ENCODE results near the gene TPSG1. TPM values are rescaled to one million over a fixed set of nuclear protein-coding genes. Genes with fewer than 3 reads are reported as not detected.

TPSG1 gene
- total RNA-seq, 3 donors from 2014 or later (not counting 1 experiment from before 2014, with no cell fraction given): 0.40 TPM; not detected in 2

- no peak overlapping the region for H3K27ac Mint-ChIP-seq
- Histone ChIP-seq H3K27ac (ENCODE audit: low read length) (no peak overlapping the region), H3K27me3 (ENCODE audit: control insufficient read depth, insufficient read depth, low read length) (no peaks in the 10 kb centered on the region), H3K4me1 (ENCODE audit: control insufficient read depth, insufficient read depth, low read length) (no peaks in the 10 kb centered on the region), H3K4me3 (ENCODE audit: low read length) (no peak overlapping the region), H3K9me3 (ENCODE audit: control insufficient read depth, insufficient read depth, low read length) (no peaks in the 10 kb centered on the region), H3K36me3 (ENCODE audit: control insufficient read depth, insufficient read depth, low read length) (no peaks in the 10 kb centered on the region)
- intact Hi-C loops (cut with micrococcal nuclease): no loop called here
- TF ChIP-seq CTCF (IDR thresholded peaks at IDR 0.05): no peak
- DNase-seq: no peak
- ATAC-seq: no peak
- H3K9me3 Mint-ChIP-seq: peaks cover 0 to 2% of the 10 kb centered on the region in 2 donors
- H3K4me3 Mint-ChIP-seq: no peak overlapping the region
- 45% methylated on average over 11 of the region's 11 CpGs for WGBS (ENCODE audit: insufficient coverage)
- H3K27me3 Mint-ChIP-seq (ENCODE audit: low read depth in 2 of 2): peaks cover 0 to 3% of the 10 kb centered on the region in 2 donors
- H3K36me3 Mint-ChIP-seq: no peaks in the 10 kb centered on the region
- H3K4me1 Mint-ChIP-seq: no peaks in the 10 kb centered on the region
These were observed 28.6 kb downstream of the TPSG1 start for GRCh38 chr16:1196494-1196893.

- Mint-ChIP-seq H3K27ac (no peak overlapping the region), H3K27me3 (ENCODE audit: low read depth in 2 of 2) (peaks cover 0 to 3% of the 10 kb centered on the region in 2 donors), H3K4me1 (no peaks in the 10 kb centered on the region), H3K4me3 (no peak overlapping the region), H3K9me3 (peaks cover 0 to 2% of the 10 kb centered on the region in 2 donors), H3K36me3 (no peaks in the 10 kb centered on the region)
- no peaks in the 10 kb centered on the region for H3K9me3 ChIP-seq (ENCODE audit: control insufficient read depth, insufficient read depth, low read length)
- intact Hi-C loops (cut with micrococcal nuclease): no loop called here
- 77% methylated on average over 14 of the region's 14 CpGs for WGBS (ENCODE audit: insufficient coverage)
- H3K36me3 ChIP-seq (ENCODE audit: control insufficient read depth, insufficient read depth, low read length): no peaks in the 10 kb centered on the region
- no peaks in the 10 kb centered on the region for H3K27me3 ChIP-seq (ENCODE audit: control insufficient read depth, insufficient read depth, low read length)
- no peak overlapping the region for H3K4me3 ChIP-seq (ENCODE audit: low read length)
- ATAC-seq: no peak
- no peak overlapping the region for H3K27ac ChIP-seq (ENCODE audit: low read length)
- no peaks in the 10 kb centered on the region for H3K4me1 ChIP-seq (ENCODE audit: control insufficient read depth, insufficient read depth, low read length)
- TF ChIP-seq CTCF (IDR thresholded peaks at IDR 0.05): no peak
- DNase-seq: no peak
These were observed 29.7 kb downstream of the TPSG1 start for GRCh38 chr16:1195393-1195666.

- no peaks in the 10 kb centered on the region for H3K36me3 Mint-ChIP-seq
- Histone ChIP-seq H3K4me1 (ENCODE audit: control insufficient read depth, insufficient read depth, low read length) (no peaks in the 10 kb centered on the region), H3K27ac (ENCODE audit: low read length) (no peak overlapping the region), H3K27me3 (ENCODE audit: control insufficient read depth, insufficient read depth, low read length) (no peaks in the 10 kb centered on the region), H3K36me3 (ENCODE audit: control insufficient read depth, insufficient read depth, low read length) (no peaks in the 10 kb centered on the region), H3K4me3 (ENCODE audit: low read length) (no peak overlapping the region), H3K9me3 (ENCODE audit: control insufficient read depth, insufficient read depth, low read length) (no peaks in the 10 kb centered on the region)
- peaks cover 0 to 2% of the 10 kb centered on the region in 2 donors for H3K9me3 Mint-ChIP-seq
- ATAC-seq (no peak), DNase-seq (peak in 1 of 2 donors; percentile 46)
- WGBS (ENCODE audit: insufficient coverage): 34% methylated on average over 61 of the region's 61 CpGs
- intact Hi-C loops (cut with micrococcal nuclease): no loop called here
- no peak overlapping the region for H3K27ac Mint-ChIP-seq
- TF ChIP-seq CTCF (IDR thresholded peaks at IDR 0.05): peak; percentile 48
- peaks cover 0 to 3% of the 10 kb centered on the region in 2 donors for H3K27me3 Mint-ChIP-seq (ENCODE audit: low read depth in 2 of 2)
- H3K4me3 Mint-ChIP-seq: no peak overlapping the region
- no peaks in the 10 kb centered on the region for H3K4me1 Mint-ChIP-seq
These were observed 30.2 kb downstream of the TPSG1 start for GRCh38 chr16:1194665-1195392.

All from natural killer cell (primary cell).